ENCODE results near the gene HSPA12A.

- TF ChIP-seq GLIS1 (tag by site-specific recombination; IDR thresholded peaks at IDR 0.05) (no peak), CTCF (tag by site-specific recombination; IDR thresholded peaks at IDR 0.05) (no peak)
Measured at GRCh38 chr10:116770281-116770680, 27.9 kb upstream of the HSPA12A start.

Data from HEK293 (cell line).